ENCODE results near the gene ATG7. TPM values are rescaled to one million over a fixed set of nuclear protein-coding genes. Genes with fewer than 3 reads are reported as not detected.

Gene ATG7
- total RNA-seq, 1 experiment from 2014 or later, result 36.0 TPM

DNA sequence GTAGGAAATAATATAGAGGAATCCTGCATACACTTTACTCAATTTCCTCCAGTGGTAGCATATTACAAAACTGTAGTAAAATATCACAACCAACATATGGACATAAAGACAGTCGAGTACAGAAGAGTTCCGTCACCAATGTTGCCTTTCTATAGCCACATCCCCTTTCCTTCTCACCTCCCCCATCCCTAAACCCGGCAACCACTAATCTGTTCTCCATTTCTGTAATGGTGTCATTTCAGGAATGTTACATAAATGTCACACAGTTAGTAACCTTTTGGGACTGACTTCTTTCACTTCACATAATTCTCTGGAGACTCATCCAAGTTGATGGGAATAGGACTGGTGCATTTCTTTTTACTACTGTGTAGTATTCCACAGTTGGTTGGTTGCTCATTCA is 41.4 kb upstream of the ATG7 start:
- Histone ChIP-seq H3K9me3 (ENCODE audit: control insufficient read depth, insufficient read depth, low read depth, low read length) (no peaks in the 10 kb centered on the region), H3K27me3 (ENCODE audit: control insufficient read depth, insufficient read depth, low read length) (no peaks in the 10 kb centered on the region), H3K36me3 (ENCODE audit: control insufficient read depth, insufficient read depth, low read length) (no peaks in the 10 kb centered on the region; the same call in 1 of the 2 replicates), H3K4me1 (ENCODE audit: control insufficient read depth, insufficient read depth, low read length) (no peaks in the 10 kb centered on the region), H3K27ac (ENCODE audit: low read length) (no peak overlapping the region), H3K4me3 (ENCODE audit: low read depth in 2 of 2, low read length in 2 of 2) (no peak overlapping the region)
- ATAC-seq (no peak), DNase-seq (ENCODE audit: low read depth, low spot score) (no peak)
- no TSS peak for BruUV-seq (replicated peaks)
- ChIA-PET POLR2A (interaction anchor here (0.5 kb wide), 1 partner anchor 1085 kb away, joined by 3 read pairs; no protein-coding TSS in a partner anchor), CTCF (interaction anchor here (0.5 kb wide), 1 partner anchor 75 kb away, joined by 5 read pairs; no protein-coding TSS in a partner anchor)
- in situ Hi-C loops (cut with HindIII; ENCODE audit: low pct_unique_long_range_greater_than_20kb, low sequenced_read_pairs), result no loop called here
- intact Hi-C loops (cut with micrococcal nuclease; ENCODE audit: unreplicated experiment), result no loop called here
- TF ChIP-seq, protein P1, sequence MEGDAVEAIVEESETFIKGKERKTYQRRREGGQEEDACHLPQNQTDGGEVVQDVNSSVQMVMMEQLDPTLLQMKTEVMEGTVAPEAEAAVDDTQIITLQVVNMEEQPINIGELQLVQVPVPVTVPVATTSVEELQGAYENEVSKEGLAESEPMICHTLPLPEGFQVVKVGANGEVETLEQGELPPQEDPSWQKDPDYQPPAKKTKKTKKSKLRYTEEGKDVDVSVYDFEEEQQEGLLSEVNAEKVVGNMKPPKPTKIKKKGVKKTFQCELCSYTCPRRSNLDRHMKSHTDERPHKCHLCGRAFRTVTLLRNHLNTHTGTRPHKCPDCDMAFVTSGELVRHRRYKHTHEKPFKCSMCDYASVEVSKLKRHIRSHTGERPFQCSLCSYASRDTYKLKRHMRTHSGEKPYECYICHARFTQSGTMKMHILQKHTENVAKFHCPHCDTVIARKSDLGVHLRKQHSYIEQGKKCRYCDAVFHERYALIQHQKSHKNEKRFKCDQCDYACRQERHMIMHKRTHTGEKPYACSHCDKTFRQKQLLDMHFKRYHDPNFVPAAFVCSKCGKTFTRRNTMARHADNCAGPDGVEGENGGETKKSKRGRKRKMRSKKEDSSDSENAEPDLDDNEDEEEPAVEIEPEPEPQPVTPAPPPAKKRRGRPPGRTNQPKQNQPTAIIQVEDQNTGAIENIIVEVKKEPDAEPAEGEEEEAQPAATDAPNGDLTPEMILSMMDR (IDR thresholded peaks at IDR 0.05), result no peak
- TF ChIP-seq POLR2AphosphoS5 (IDR thresholded peaks at IDR 0.05; ENCODE audit: low read depth, low read length), result no peak
- TF ChIP-seq, protein P2, sequence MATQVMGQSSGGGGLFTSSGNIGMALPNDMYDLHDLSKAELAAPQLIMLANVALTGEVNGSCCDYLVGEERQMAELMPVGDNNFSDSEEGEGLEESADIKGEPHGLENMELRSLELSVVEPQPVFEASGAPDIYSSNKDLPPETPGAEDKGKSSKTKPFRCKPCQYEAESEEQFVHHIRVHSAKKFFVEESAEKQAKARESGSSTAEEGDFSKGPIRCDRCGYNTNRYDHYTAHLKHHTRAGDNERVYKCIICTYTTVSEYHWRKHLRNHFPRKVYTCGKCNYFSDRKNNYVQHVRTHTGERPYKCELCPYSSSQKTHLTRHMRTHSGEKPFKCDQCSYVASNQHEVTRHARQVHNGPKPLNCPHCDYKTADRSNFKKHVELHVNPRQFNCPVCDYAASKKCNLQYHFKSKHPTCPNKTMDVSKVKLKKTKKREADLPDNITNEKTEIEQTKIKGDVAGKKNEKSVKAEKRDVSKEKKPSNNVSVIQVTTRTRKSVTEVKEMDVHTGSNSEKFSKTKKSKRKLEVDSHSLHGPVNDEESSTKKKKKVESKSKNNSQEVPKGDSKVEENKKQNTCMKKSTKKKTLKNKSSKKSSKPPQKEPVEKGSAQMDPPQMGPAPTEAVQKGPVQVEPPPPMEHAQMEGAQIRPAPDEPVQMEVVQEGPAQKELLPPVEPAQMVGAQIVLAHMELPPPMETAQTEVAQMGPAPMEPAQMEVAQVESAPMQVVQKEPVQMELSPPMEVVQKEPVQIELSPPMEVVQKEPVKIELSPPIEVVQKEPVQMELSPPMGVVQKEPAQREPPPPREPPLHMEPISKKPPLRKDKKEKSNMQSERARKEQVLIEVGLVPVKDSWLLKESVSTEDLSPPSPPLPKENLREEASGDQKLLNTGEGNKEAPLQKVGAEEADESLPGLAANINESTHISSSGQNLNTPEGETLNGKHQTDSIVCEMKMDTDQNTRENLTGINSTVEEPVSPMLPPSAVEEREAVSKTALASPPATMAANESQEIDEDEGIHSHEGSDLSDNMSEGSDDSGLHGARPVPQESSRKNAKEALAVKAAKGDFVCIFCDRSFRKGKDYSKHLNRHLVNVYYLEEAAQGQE (IDR thresholded peaks at IDR 0.05; ENCODE audit: insufficient read depth in 1 of 2, low read depth in 2 of 2, low read length in 1 of 2), result no peak
- TF ChIP-seq TCF7L2 (IDR thresholded peaks at IDR 0.05; ENCODE audit: low read depth, low read length), result no peak
- TF ChIP-seq SIN3A (IDR thresholded peaks at IDR 0.05; ENCODE audit: borderline replicate concordance, insufficient read depth, low read depth, low read length), result no peak

DNA sequence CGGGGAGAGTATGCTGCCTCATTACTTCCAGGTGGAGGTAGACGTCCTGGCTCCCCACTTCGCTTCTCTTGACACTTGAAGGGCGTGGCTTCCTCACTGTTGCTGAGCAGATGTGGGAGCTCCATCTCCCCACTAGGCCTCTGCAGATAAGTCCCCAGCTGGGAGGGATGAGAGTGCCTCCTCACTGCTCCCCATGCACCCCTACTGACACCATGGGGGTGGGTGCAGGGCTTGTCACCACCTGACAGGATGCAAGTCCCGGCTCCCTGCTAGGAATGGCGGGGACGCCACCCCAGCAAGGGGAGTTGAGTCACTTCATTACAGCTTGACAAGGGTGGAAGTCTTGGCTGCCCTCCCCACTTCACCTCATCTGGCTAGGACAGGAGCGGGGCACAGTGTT is 36.8 kb upstream of the ATG7 start:
- H3K27me3 ChIP-seq (ENCODE audit: control insufficient read depth, insufficient read depth, low read length), result no peaks in the 10 kb centered on the region
- intact Hi-C loops (cut with micrococcal nuclease; ENCODE audit: unreplicated experiment) (loop anchor here (5.0 kb wide), 1 partner anchor 97 kb away; no protein-coding TSS in a partner anchor), in situ Hi-C loops (cut with HindIII; ENCODE audit: low pct_unique_long_range_greater_than_20kb, low sequenced_read_pairs) (no loop called here)
- ChIA-PET CTCF (no interaction called here), POLR2A (no interaction called here)
- DNase-seq (ENCODE audit: low read depth, low spot score) (no peak), ATAC-seq (no peak)
- no peak for TF ChIP-seq SIN3A (IDR thresholded peaks at IDR 0.05; ENCODE audit: borderline replicate concordance, insufficient read depth, low read depth, low read length)
- no peak for TF ChIP-seq TCF7L2 (IDR thresholded peaks at IDR 0.05; ENCODE audit: low read depth, low read length)
- no peak for TF ChIP-seq POLR2AphosphoS5 (IDR thresholded peaks at IDR 0.05; ENCODE audit: low read depth, low read length)
- TF ChIP-seq, protein P2 (IDR thresholded peaks at IDR 0.05; ENCODE audit: insufficient read depth in 1 of 2, low read depth in 2 of 2, low read length in 1 of 2), result no peak
- TF ChIP-seq, protein P1 (IDR thresholded peaks at IDR 0.05), result no peak
- peaks cover 13% of the 10 kb centered on the region for H3K4me1 ChIP-seq (ENCODE audit: control insufficient read depth, insufficient read depth, low read length)
- H3K4me3 ChIP-seq (ENCODE audit: low read depth in 2 of 2, low read length in 2 of 2), result no peak overlapping the region
- BruUV-seq (replicated peaks), result no TSS peak
- H3K36me3 ChIP-seq (ENCODE audit: control insufficient read depth, insufficient read depth, low read length), result no peaks in the 10 kb centered on the region
- H3K27ac ChIP-seq (ENCODE audit: low read length), result no peak overlapping the region
- no peaks in the 10 kb centered on the region for H3K9me3 ChIP-seq (ENCODE audit: control insufficient read depth, insufficient read depth, low read depth, low read length)
